HG03064 (cell line): Measurements from ENCODE around the gene CHIT1.
"Not testable (repeated sequence)": the region's sequence is repeated elsewhere in the genome, so short reads cannot be mapped to it uniquely, and the experiment has no call there.

Experiments
- ATAC-seq: cut with Tn5 transposase; IDR thresholded peaks from one replicate; pipeline ENCODE4 v1.9.1; 2021; ENCODE audit warnings: low read depth; ENCODE audit not compliant: unreplicated experiment

The CHIT1 gene

DNA sequence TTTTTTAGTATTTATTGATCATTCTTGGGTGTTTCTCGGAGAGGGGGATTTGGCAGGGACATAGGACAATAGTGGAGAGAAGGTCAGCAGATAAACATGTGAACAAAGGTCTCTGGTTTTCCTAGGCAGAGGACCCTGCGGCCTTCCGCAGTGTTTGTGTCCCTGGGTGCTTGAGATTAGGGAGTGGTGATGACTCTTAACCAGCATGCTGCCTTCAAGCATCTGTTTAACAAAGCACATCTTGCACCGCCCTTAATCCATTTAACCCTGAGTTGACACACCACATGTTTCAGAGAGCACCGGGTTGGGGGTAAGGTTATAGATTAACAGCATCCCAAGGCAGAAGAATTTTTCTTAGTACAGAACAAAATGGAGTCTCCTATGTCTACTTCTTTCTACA, 36.7 kb upstream of the CHIT1 start:
- not testable (repeated sequence) for ATAC-seq

DNA sequence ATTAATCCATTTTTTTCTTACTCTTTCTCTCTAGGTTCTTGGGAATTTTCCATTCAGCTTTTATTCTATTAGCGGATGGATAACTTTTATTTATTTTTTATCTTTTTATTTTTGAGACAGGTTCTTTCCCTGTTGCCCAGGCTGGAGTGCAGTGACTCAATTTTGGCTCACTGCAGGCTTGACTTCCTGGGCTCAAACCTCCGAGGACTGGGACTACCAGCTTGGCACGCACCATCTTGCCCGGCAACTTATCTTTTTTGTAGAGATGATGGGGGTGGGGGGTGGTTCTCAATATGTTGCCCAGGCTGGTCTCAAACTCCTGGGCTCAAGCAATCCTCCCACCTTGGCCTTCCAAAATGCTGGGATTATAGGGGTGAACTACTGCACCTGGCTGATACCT, 36.1 kb upstream of the CHIT1 start:
- no peak for ATAC-seq

- ATAC-seq = no peak
Measured at GRCh38 chr1:203264052-203264501, 34.6 kb upstream of the CHIT1 start.

- ATAC-seq = no peak
Measured at GRCh38 chr1:203263496-203263895, 34.0 kb upstream of the CHIT1 start.

GRCh38 chr1:203256636-203257035, 27.2 kb upstream of the CHIT1 start:
- ATAC-seq = not testable (repeated sequence)

- ATAC-seq = not testable (repeated sequence)
Measured at GRCh38 chr1:203254782-203255181, 25.3 kb upstream of the CHIT1 start.

DNA sequence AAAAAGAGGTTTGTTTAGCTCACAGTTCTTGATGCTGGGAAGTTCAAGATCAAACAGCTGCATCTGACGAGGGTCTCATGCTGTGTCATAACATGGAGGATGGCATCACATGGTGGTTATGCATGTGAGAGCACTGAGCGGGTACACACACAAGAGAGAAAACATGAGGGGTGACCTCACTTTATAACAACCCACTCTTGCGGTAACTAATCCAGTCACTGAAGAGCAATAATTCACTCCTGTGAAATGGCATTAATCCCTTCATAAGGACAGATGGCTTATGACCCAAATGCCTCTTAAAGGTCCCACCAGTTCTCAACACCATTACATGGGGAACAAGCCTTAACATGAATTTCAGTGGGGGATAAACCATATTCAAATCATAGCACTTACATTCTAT, 23.2 kb upstream of the CHIT1 start:
- no peak for ATAC-seq

GRCh38 chr1:203251466-203251865, 22.0 kb upstream of the CHIT1 start:
- ATAC-seq = no peak

- no peak for ATAC-seq
Measured at GRCh38 chr1:203250911-203251310, 21.4 kb upstream of the CHIT1 start.

DNA sequence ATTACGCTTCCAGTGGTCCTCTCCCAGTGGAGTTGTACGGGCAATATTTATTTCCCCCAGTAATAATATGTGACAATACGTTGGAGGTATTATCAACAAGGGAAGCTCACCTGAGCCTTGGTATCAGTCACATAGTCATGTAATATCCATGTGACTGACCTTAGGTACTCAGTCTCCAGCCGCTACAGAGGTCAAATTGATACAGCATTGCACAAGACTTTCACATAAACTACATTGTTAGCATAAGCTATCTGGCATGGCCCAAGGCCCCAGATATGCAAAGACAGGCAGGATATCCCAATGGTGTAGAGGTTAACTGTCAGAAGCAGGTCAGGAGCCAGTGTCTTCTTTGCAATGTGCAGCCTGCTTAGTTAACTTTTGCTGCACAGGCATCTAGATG, 15.3 kb upstream of the CHIT1 start:
- ATAC-seq = no peak

GRCh38 chr1:203241708-203242107, 12.2 kb upstream of the CHIT1 start:
- ATAC-seq = not testable (repeated sequence)

GRCh38 chr1:203239526-203240305, 10.2 kb upstream of the CHIT1 start:
- no peak for ATAC-seq

GRCh38 chr1:203239081-203239480, 9.6 kb upstream of the CHIT1 start:
- no peak for ATAC-seq

DNA sequence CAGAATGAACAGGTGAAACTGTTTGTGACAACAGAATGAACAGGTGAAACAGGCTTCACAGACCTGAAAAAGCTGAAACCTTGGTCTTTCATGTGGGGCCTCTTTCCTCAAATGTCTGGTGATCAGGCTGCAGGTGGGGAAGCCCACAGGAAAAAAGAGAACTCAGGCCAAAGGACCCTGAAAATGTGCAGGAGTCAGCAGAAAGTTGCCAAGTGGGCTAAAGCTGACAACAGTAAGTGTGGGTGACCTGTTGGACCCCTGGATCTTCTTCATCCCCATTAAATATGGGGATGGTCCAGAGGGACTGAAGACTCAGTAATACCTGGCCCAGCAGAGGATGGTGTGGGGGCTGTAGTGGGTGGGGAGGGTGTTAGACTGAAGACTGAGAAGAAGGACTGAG, 9.1 kb upstream of the CHIT1 start:
- ATAC-seq = no peak

- not testable (repeated sequence) for ATAC-seq
Measured at GRCh38 chr1:203234901-203235300, 5.4 kb upstream of the CHIT1 start.

GRCh38 chr1:203228670-203229069, 803 bp downstream of the CHIT1 start:
- no peak for ATAC-seq

- ATAC-seq = no peak
Measured at GRCh38 chr1:203227371-203228083, 1.9 kb downstream of the CHIT1 start.

GRCh38 chr1:203225071-203225470, 4.4 kb downstream of the CHIT1 start:
- ATAC-seq = no peak

- ATAC-seq = no peak
Measured at GRCh38 chr1:203223012-203223775, 6.3 kb downstream of the CHIT1 start.

DNA sequence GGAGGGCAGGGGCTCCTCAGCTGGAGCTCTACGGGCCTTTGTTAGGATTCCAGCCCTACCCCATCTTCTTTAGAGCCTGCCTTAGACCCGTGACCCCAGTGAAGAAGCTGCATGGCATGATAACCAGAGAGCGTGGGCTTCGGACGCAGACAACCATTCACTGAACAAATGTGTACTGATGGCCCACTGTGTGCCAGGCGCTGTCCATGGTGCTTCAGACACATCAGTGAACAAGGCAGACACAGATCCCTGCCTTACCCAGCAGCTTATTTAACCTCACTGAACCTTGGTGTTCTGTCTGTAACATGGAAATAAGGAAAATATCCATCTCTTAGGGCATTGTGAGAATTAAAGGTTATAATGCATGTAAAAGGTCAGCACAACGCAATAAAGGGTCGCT, 9.5 kb downstream of the CHIT1 start:
- no peak for ATAC-seq

DNA sequence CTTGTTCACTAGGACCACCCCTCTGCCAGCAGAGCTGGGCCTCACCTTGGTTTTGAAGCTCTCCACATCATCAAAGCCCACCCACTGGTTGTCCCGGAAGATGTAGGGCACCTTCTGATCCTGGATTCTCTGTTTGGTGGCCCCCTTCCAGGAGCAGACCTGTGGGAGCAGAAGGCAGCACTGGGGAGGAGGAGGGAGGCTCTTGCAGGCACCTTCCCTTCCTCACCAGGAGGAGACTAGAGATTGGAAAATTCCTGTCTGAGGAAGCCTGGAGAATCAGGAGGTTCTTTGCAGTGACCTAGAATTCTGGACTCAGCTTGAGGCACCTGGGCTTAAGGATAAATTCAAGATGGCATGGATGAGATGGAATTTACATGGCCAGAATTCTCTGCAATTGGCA, 10.3 kb downstream of the CHIT1 start:
- no peak for ATAC-seq
